Neuron (in vitro differentiated cells): ENCODE measurements around the gene ARFGAP1.
"Not testable (repeated sequence)": the region's sequence is repeated elsewhere in the genome, so short reads cannot be mapped to it uniquely, and the experiment has no call there.

Experiments
- H2AFZ ChIP-seq: one replicate; pipeline ENCODE4 v1.6.1; 2013; ENCODE audit warnings: low read depth, mild to moderate bottlenecking, inconsistent platforms, low read length, moderate library complexity
- H3K27me3 ChIP-seq: one replicate; pipeline ENCODE4 v1.6.1; 2013; ENCODE audit warnings: low read length; ENCODE audit not compliant: insufficient read depth
- H3K36me3 ChIP-seq: one replicate; pipeline ENCODE4 v1.6.1; 2013; ENCODE audit warnings: low read length; ENCODE audit not compliant: insufficient read depth
- H3K4me1 ChIP-seq: one replicate; pipeline ENCODE4 v1.6.1; 2013; ENCODE audit warnings: low read length; ENCODE audit not compliant: insufficient read depth
- H3K4me3 ChIP-seq: 2 replicates; pipeline ENCODE4 v1.5.1; 2013; ENCODE audit warnings: mild to moderate bottlenecking, low read length, moderate library complexity
- H3K9me3 ChIP-seq: one replicate; pipeline ENCODE4 v1.6.1; 2013; ENCODE audit warnings: low read length

Gene ARFGAP1

DNA sequence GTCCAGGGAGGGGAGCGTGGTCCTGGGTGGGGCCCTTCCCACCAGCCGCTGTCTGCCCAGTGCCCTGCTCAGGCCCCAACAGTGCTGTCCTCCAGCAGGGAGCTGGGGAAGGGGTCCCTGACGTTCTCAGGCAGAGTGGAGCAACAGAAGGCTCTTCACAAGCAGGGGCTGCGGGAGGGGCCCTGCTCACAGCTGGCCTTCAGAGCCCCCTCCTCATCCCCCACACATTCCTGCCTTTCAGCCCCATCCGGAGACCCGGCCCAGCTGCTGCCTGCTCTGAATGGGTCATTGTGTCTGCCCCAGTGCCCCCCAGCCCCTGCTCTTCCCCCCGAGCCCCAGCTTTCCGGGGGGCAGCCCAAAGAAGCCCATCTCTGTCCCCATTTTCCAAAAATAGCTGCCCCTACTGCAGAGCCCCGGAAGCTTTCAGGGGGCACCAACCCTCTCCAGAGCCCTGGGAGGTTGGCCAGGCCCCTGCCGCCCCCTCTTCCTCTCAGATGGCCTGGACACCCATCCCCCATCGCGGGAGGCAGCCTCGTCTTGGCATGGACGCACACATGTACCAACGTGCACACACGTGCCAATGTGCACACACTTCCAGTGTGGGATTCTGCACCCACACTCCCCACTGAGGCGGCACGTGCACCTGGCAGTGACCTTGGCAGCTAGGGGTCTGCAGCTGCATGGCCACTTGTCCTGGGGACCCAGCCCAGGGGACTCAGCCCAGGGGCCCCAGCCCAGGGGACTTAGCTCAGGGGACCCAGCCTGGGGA lies 24.1 kb downstream of the ARFGAP1 start:
- no peak overlapping the region for H3K4me3 ChIP-seq
- H3K27me3 ChIP-seq, result no peaks in the 10 kb centered on the region
- no peaks in the 10 kb centered on the region for H3K36me3 ChIP-seq
- H3K9me3 ChIP-seq, result no peaks in the 10 kb centered on the region
- no peak overlapping the region for H2AFZ ChIP-seq
- peaks cover 21% of the 10 kb centered on the region for H3K4me1 ChIP-seq

DNA sequence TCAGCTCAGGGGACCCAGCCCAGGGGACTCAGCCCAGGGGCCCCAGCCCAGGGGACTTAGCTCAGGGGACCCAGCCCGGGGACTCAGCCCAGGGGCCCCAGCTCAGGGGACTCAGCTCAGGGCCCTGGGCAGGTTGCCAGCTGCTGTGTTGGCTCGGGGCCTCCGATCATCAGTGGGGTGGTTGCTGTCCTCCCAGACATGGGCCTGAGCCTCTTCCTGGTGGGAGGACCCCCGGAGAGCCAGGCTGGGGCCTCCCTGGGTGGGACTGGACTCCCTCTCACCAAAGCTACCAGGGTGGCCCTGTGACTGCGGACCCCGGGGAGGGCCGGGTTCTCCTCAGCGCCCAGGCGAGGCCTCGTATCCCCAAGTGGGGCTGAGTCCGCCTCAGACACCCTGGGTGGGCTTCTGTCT lies 24.8 kb downstream of the ARFGAP1 start:
- no peaks in the 10 kb centered on the region for H3K9me3 ChIP-seq
- peaks cover 21% of the 10 kb centered on the region for H3K4me1 ChIP-seq
- no peaks in the 10 kb centered on the region for H3K27me3 ChIP-seq
- no peak overlapping the region for H2AFZ ChIP-seq
- H3K4me3 ChIP-seq, result no peak overlapping the region
- no peaks in the 10 kb centered on the region for H3K36me3 ChIP-seq

DNA sequence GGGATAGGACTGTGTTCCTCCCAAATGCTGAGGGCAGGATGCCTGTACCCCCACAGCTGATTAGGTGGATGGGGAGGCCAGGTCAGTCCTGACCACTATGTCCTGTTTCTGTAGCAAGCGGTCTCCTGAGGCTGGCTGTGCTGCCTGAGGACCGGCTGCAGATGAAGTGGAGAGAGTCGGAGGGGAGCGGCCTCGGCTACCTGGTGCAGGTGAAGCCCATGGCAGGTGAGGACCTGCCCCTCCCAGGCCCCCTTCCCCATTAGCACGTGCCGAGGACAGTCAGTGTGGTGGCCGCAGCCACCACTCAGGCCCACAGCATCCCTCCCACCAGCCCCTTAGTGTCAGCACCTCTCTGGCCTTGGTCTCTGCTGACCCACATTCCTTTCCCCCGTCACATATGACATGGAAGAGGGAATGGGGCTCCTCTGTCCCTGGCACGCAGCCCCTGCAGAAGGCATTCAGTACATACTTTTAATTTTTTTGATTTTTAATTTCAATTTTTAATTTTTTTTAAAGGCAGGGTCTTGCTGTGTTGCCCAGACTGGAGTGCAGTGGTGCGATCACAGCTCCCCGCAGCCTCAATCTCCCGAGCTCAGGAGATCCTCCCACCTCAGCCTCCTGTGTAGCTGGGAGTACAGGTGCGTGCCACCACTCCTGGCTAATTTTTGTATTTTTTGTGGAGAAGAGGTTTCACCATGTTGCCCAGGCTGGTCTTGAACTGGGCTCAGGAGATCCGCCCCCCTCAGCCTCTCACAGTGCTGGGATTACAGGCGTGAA lies 25.4 kb downstream of the ARFGAP1 start:
- Histone ChIP-seq H3K27me3 (no peaks in the 10 kb centered on the region), H3K36me3 (no peaks in the 10 kb centered on the region), H2AFZ (no peak overlapping the region), H3K4me1 (peaks cover 21% of the 10 kb centered on the region), H3K4me3 (no peak overlapping the region), H3K9me3 (no peaks in the 10 kb centered on the region)

DNA sequence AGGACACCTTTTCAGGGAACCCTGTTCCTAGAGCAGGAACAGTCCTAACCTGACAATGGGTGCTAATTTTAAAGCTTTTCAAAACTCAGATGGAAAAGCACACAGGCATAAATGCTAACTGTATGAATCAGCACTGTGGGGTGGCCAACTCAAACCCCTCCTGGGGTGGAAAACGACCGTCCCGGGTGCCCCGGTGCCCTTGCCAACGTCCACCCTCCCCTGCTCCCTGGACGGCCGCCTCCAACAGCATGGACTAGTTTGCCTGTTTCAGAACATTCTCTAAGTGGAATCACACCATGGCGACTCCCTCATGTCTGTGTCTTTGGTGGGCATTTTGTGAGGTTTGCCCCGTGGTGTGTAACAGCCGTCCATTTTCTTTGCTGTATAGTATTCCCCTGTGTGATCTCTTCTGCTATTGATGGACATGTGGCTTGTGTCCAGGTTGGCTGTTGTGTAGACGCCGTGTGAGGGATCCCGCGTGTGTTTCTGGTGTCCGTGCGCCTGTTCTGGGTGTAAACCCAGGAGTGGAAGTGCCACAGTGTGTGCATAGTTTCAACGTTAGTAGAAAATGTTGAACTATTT lies 26.2 kb downstream of the ARFGAP1 start:
- H3K27me3 ChIP-seq, result no peaks in the 10 kb centered on the region
- H3K9me3 ChIP-seq, result no peaks in the 10 kb centered on the region
- H3K4me3 ChIP-seq, result no peak overlapping the region
- no peaks in the 10 kb centered on the region for H3K36me3 ChIP-seq
- H3K4me1 ChIP-seq, result peaks cover 21% of the 10 kb centered on the region
- H2AFZ ChIP-seq, result no peak overlapping the region

DNA sequence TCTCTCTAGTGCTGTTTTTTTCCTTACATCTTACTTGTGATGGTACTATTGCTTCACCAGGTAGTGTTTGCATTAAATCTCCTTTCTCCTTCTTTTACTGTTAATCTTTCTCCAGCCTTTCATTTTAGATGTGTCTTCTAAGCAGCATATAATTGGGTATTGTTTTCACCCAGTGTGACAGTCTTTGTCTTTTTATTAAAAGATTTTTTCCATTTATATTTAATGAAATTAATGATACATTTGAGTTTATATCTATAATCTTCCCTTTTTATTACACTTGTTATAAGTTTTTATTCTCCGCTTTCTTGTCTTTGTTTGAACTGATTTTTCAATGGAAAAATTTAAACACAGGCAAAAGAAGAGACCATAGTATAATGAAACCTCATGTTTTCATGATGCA lies 29.1 kb downstream of the ARFGAP1 start:
- peaks cover 4% of the 10 kb centered on the region for H3K4me1 ChIP-seq
- no peak overlapping the region for H3K4me3 ChIP-seq
- no peak overlapping the region for H2AFZ ChIP-seq
- no peaks in the 10 kb centered on the region for H3K27me3 ChIP-seq
- no peaks in the 10 kb centered on the region for H3K36me3 ChIP-seq
- H3K9me3 ChIP-seq, result no peaks in the 10 kb centered on the region

DNA sequence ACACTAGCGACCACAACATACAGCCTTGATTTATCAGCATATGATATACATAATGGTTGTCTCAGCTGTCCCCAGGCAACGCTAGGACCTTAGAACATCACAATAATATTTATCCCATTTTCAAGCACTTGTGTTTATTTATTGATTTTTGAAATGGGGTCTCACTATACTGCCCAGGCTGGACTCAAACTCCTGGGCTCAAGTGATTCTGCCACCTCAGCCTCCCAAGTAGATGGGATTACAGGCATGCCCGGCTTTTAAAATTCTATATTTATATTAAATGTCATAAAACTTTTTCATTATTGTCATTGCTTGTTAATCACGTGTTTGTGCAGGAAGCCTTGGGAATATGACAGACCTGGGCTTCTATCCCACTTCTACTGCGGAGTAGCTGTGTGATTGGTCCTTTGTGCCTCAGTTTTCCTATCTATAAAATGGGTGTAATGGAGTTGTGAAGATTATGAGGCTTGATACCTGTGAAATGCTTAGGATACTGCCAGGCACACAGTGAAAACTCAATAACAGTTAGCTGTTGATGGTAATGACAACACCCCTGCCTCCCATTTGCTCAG lies 30.6 kb downstream of the ARFGAP1 start:
- no peaks in the 10 kb centered on the region for H3K4me1 ChIP-seq
- no peaks in the 10 kb centered on the region for H3K36me3 ChIP-seq
- no peaks in the 10 kb centered on the region for H3K27me3 ChIP-seq
- no peak overlapping the region for H3K4me3 ChIP-seq
- no peaks in the 10 kb centered on the region for H3K9me3 ChIP-seq
- H2AFZ ChIP-seq, result no peak overlapping the region

DNA sequence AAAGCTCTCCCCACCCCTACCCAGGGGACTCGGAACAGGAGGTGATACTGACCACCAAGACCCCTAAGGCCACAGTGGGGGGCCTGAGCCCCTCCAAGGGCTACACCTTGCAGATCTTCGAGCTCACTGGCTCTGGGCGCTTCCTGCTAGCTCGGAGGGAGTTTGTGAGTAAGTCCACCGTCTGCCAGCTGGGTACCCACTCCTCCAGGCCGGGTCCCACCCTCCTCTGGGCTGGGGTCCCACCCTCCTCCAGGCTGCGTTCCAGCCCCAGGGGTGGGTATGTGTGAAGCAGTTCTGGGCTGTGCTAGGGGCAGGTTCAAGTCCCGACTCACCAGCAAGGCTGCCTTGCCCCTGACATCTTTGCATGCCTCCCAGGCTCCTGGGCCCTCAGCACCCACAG lies 32.8 kb downstream of the ARFGAP1 start:
- Histone ChIP-seq H3K36me3 (no peaks in the 10 kb centered on the region), H3K9me3 (no peaks in the 10 kb centered on the region), H3K4me3 (no peak overlapping the region)

DNA sequence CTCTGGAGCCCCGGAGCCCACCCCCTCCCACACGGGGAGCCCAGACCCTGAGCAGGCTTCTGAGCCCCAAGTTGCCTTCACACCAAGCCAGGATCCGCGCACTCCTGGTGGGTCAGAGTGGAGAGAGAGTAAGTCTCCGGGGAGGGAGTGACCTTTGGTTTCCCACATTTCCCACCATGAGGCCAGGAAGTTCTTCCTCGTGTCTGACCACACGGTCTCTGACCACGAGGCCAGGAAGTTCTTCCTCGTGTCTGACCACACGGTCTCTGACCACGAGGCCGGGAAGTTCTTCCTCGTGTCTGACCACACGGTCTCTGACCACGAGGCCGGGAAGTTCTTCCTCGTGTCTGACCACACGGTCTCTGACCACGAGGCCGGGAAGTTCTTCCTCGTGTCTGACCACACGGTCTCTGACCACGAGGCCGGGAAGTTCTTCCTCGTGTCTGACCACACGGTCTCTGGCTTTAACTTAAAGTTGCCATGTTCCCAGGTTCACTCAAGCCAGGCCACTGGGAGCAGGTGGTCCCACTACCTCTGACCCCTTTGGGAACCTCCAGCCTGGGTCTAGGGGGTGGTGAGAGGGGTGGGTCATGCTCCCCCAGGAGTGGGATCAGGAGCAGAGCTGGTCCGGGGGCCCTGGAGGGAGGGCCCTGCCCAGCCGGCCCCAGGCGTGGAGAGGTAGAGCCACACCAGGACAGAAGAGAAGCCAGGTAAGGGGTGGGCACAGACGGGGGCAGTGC lies 33.5 kb downstream of the ARFGAP1 start:
- H3K36me3 ChIP-seq, H3K9me3 ChIP-seq, H3K27me3 ChIP-seq, H3K4me3 ChIP-seq, H2AFZ ChIP-seq: not testable (repeated sequence)
- peaks cover 22% of the 10 kb centered on the region for H3K4me1 ChIP-seq

More for the DNA sequence above, 32.8 kb downstream of the ARFGAP1 start:
- no peak overlapping the region for H2AFZ ChIP-seq
- H3K27me3 ChIP-seq, result peaks cover 4% of the 10 kb centered on the region
- H3K4me1 ChIP-seq, result peaks cover 15% of the 10 kb centered on the region

DNA sequence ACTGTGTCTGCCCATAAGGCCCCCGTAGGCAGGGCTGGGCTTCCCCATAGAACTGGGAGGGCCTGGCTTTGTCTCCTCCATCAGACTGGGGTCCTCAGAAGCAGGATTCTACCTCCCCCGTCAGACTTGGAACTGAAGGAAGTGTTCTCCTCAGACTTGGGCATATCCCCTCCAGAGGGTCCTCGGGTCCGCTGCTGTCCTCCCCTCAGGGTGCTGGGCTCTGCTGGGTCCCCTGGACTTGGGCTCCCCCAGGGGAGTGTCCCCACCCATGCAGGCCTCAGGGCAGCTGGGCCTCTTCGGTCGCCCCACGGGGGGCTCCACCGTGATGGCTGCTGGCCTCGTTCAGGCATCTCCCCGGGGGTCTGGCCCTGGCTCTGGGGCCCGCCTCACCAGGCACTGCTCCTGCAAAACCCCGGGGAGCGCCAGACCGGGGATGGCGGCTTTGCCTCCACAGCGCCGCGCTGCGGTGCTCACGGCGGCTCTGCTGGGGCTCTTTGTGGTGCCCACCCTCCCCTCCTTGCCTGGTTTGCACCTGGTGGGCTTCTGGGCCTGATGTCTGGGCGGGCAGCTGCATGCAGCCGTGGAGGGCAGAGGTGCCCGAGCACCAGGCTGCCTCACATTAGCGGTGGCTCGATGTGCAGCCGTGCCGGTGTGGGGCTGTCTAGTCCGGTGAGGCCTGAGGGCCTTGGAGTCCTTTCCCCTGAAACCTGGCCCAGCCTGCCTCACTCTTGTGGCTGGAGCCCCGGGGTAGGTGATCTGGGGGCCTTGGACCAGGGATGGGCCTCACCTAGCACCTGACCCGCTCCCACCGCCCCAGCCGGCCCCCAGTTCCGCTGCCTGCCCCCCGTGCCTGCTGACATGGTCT lies 34.3 kb downstream of the ARFGAP1 start:
- Histone ChIP-seq H3K4me1 (peaks cover 22% of the 10 kb centered on the region), H3K9me3 (no peaks in the 10 kb centered on the region), H3K27me3 (peaks cover 7% of the 10 kb centered on the region), H3K4me3 (no peak overlapping the region), H2AFZ (no peak overlapping the region), H3K36me3 (no peaks in the 10 kb centered on the region)

DNA sequence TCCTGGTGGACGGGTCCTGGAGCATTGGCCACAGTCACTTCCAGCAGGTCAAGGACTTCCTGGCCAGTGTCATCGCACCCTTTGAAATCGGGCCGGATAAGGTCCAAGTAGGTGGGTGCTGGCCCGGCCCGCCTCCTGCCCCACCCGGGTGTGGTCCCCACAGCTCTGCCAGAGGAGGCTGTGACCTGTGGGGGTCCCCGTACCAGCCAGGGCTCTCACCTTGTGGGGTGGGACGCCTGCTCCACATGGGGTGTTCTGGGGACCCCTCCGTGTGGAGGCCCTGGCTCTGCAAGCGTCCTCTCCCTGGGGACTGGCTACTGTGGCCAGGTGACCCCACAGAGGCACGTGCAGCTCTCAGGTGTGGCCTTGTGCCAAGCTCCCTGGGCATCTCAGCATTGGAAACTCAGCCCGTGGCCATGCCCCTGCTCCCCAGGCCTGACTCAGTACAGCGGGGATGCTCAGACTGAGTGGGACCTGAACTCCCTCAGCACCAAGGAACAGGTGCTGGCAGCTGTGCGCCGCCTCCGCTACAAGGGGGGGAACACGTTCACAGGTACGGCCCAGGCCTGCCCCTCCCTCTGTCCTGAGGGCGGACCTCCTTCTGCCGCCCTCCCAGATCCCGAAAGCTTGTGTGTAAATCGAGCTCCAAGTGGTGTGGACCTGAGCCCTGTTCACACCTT lies 35.1 kb downstream of the ARFGAP1 start:
- Histone ChIP-seq H2AFZ (no peak overlapping the region), H3K4me1 (peaks cover 22% of the 10 kb centered on the region), H3K4me3 (no peak overlapping the region), H3K9me3 (no peaks in the 10 kb centered on the region), H3K36me3 (no peaks in the 10 kb centered on the region), H3K27me3 (peaks cover 13% of the 10 kb centered on the region)

DNA sequence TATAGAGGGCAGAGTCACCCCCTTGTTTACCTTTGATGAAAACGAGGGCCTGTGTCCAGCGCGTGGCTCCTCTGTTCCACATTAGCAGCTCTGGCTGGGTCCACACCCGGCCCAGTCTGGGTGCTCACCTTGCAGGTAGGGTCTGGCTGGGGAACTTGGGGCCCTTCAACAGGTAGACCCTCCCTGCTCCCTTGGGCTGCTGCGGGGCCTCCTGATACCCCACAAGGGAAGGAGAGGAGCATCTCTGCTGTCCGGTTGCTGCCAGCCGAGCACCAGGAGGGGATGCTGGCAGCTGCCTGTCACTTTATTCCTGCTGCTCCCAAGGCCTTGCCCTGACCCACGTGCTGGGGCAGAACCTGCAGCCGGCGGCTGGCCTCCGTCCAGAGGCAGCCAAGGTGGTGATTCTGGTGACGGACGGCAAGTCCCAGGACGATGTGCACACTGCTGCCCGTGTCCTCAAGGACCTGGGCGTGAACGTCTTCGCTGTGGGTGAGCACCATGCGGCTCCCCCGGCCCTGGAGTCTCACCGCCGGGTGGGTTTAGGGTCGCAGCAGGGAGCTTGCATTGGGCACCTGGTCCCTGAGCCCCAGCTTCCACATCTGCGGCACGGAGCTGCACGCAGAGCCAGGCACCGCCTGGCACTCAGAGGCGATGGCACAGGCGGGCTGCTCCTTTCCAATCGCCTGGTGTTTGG lies 35.8 kb downstream of the ARFGAP1 start:
- Histone ChIP-seq H3K36me3 (no peaks in the 10 kb centered on the region), H3K27me3 (peaks cover 16% of the 10 kb centered on the region), H3K9me3 (no peaks in the 10 kb centered on the region), H3K4me3 (no peak overlapping the region), H3K4me1 (peaks cover 22% of the 10 kb centered on the region), H2AFZ (no peak overlapping the region)
